Mesothelial cell of epicardium (in vitro differentiated cells): ENCODE results near the gene SPX. TPM values are rescaled to one million over a fixed set of nuclear protein-coding genes. Genes with fewer than 3 reads are reported as not detected.

Source experiments
- DNase-seq, 2 experiments: peaks; one replicate each; pipeline ENCODE4 v3.0.0; 2021; ENCODE audit warnings: low spot score in 2 of 2; ENCODE audit not compliant: unreplicated experiment in 2 of 2
- H3K27ac Mint-ChIP-seq: 2 replicates; pipeline ENCODE4 v1.8.0; 2021; ENCODE audit warnings: mixed read lengths
- H3K27me3 Mint-ChIP-seq: 2 replicates; pipeline ENCODE4 v1.8.0; 2021; ENCODE audit warnings: low read depth, mixed read lengths
- H3K36me3 Mint-ChIP-seq: 2 replicates; pipeline ENCODE4 v1.8.0; 2021; ENCODE audit warnings: mixed read lengths
- H3K4me1 Mint-ChIP-seq: 2 replicates; pipeline ENCODE4 v1.8.0; 2021; ENCODE audit warnings: mixed read lengths
- H3K4me3 Mint-ChIP-seq: 2 replicates; pipeline ENCODE4 v1.8.0; 2021; ENCODE audit warnings: mild to moderate bottlenecking, moderate library complexity, mixed read lengths
- H3K9me3 Mint-ChIP-seq: 2 replicates; pipeline ENCODE4 v1.8.0; 2021; ENCODE audit warnings: mixed read lengths
- CTCF ChIP-seq: fragments of 200-600 bp; sonication (generic); IDR thresholded peaks from one replicate; pipeline ENCODE4 v1.5.0; 2021; ENCODE audit warnings: antibody characterized with exemption; ENCODE audit not compliant: unreplicated experiment
- total RNA-seq: library from RNA; stranded (reverse); gene quantifications from 3 replicates; pipeline ENCODE4 v1.2.1, GENCODE V29; 2021

The SPX gene
- total RNA-seq, 1 donor from 2014 or later, result not detected

GRCh38 chr12:21568115-21568514 is 42.0 kb downstream of the SPX start:
- H3K4me1 Mint-ChIP-seq, result no peaks in the 10 kb centered on the region
- no peak for DNase-seq

DNA sequence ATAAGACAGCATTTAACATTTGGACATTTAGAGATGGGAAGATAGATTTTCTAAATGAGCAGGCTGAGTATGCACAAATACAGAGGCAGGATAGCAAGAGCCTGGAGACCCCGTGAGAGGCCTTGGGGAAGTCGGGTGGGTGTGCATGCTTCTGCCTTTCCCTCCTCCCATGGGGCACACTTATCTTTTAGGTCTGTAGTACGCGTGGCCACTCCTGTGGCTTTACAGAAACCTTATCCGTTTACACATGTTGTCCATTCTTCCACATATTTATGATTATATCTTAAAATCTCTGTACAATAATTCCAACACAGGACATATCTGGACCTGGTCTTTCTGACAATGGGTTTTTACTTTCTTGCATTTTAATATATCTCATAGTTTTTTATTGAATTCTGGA is 45.0 kb downstream of the SPX start:
- H3K36me3 Mint-ChIP-seq, result no peaks in the 10 kb centered on the region
- TF ChIP-seq CTCF, result no peak
- DNase-seq, result no peak
- no peaks in the 10 kb centered on the region for H3K4me1 Mint-ChIP-seq
- H3K4me3 Mint-ChIP-seq, result no peak overlapping the region
- no peak overlapping the region for H3K27ac Mint-ChIP-seq
- H3K9me3 Mint-ChIP-seq, result no peaks in the 10 kb centered on the region
- H3K27me3 Mint-ChIP-seq, result peaks cover 7% of the 10 kb centered on the region

More at GRCh38 chr12:21568115-21568514, 42.0 kb downstream of the SPX start:
- peaks cover 2% of the 10 kb centered on the region for H3K27me3 Mint-ChIP-seq
- TF ChIP-seq CTCF, result no peak
- H3K36me3 Mint-ChIP-seq, result no peaks in the 10 kb centered on the region
- H3K27ac Mint-ChIP-seq, result no peak overlapping the region
- H3K4me3 Mint-ChIP-seq, result no peak overlapping the region
- H3K9me3 Mint-ChIP-seq, result no peaks in the 10 kb centered on the region

DNA sequence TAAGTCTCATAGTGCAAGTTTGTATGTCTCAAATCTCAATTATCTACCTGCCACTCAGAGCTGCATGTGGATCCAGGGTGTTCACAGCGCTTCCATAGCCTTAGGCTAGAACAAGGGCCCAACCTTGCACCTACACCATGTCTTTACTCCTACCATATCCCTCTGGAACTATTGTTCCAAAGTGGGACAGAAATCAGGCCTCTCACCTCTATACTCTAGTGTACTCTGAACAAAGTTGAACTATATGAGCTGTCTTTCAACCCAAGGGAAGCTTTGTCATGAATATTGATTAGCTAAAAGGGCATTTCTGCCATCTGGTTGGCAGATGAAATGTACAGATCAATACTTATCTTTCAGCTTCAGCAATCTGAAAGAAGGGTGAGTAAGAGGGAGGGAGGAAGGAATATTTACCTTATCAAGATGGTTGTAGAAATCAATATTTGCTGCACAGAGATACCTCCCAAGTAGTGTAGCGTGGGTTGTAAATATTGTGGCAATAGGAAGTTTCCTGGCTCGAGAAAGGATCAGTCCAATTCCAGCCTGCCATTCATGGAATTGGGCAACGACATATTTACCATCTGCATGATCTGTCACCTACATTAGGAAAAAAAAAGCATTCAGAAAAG is 47.8 kb downstream of the SPX start:
- Mint-ChIP-seq H3K27ac (no peak overlapping the region), H3K36me3 (no peaks in the 10 kb centered on the region), H3K4me3 (no peak overlapping the region), H3K9me3 (no peaks in the 10 kb centered on the region), H3K4me1 (no peaks in the 10 kb centered on the region), H3K27me3 (peaks cover 17% of the 10 kb centered on the region)
- DNase-seq, result no peak
- TF ChIP-seq CTCF, result no peak

DNA sequence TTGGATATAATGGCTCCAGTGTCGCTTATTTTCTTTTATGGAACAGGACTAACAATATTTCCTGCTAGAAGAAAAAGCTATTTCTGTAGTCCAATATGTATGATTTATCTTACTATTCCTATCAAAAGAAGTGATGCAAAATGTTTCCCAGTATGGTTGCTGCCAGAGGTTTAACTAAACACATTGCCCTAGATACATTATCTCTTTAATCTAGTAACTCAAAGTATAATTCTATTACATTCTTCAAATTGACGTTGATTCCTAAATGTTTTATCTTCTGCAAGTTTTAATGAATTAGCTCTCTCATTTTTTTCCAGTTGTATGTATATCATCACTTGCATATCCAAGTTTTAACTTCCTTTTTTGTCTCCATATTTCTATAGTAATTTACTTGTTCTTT is 50.3 kb downstream of the SPX start:
- Mint-ChIP-seq H3K4me3 (no peak overlapping the region), H3K27me3 (peaks cover 23% of the 10 kb centered on the region), H3K9me3 (no peaks in the 10 kb centered on the region), H3K36me3 (no peaks in the 10 kb centered on the region), H3K4me1 (no peaks in the 10 kb centered on the region), H3K27ac (no peak overlapping the region)
- TF ChIP-seq CTCF, result no peak
- DNase-seq, result no peak

DNA sequence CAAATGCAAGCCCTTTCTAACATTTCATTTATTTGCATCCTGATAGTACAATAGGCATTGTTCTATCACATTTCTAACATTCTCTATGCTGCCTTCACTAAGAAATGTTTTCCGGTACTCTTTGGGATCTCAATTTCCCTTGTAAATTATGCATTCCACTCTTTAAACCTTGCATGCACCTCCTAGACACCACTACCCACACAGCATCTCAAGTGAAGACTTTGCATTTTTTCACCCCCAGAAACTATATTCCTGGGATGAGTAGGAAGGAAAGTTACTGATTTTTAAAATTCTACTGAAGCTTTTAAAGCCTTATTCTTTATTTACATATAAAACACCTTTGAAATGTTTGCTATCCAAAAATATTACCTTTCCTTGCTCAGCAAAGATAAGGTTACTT is 51.4 kb downstream of the SPX start:
- Mint-ChIP-seq H3K4me3 (no peak overlapping the region), H3K36me3 (no peaks in the 10 kb centered on the region), H3K9me3 (no peaks in the 10 kb centered on the region), H3K27ac (no peak overlapping the region), H3K27me3 (peaks cover 29% of the 10 kb centered on the region), H3K4me1 (no peaks in the 10 kb centered on the region)
- DNase-seq, result no peak
- TF ChIP-seq CTCF, result no peak
